NCI-H187 (cell line): ENCODE measurements around the gene LDB3.

Experiments used
- DNase-seq, 2 experiments: peaks; one replicate each; lab custom pipeline; 2025; lab: John Stamatoyannopoulos, UW

LDB3 gene

DNA sequence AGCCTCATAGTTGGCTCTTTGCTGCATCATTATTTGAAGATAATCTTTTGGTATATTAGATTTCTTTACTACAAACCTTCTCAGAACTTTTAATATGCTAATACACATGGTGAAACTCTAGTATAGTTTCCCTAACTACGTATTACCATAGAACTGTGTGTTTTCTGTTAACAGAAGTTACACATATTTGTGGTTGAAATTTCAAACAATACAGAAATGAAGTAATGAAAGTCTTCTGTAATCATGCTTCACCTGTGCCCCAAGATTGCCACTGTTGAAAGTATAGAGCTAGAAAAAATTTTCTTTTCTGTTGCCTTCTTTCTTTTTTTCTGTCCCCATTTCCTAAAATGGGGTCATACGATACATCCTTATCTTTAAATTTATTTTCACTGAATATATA is 97.2 kb downstream of the LDB3 start:
- DNase-seq: no peak

DNA sequence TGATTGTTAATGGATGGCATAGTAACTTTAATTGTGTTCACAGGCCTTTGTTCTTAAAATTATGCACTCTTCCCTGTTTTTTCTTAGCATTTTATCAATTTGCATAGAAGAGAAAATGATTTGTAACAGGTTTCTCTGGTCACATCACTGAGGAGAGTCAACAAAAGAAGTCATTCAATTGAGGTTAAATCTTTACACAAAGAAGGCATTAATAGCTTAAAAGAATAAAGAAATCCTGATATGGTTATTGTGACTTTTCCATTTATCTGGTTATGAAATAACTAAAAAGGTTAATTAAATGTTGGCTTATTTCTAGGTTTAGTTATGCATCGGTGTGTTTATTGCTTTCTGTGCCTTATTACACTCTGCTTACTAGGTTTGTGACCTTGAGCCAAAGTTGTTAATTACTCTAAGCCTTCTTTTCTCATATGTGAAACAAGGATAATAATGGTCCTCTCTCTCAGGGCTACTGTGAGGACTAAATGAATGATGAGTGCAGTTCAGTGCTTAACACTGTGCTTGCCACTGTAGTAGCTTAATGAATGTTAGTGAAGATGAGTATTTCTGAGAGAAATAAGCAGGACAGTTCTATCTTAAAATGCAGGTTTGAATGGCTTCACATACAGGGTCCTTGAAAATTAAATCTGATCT is 100.2 kb downstream of the LDB3 start:
- DNase-seq: no peak

DNA sequence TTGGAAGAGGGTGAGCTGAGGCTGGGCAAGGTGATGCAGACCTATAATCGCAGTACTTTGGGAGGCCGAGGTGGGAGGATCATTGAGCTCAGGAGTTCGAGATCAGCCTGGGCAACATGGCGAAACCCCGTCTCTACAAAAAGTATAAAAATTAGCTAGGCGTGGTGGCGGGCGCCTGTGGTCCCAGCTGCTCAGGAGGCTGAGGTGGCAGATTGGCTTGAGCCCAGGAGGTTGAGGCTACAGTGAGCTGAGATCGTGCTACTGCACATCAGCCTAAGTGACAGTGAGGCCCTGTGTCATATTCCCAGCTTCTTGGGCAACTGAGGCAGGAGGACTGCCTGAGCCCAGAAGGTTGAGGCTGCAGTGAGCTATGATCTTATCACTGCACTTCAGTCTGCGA is 101.7 kb downstream of the LDB3 start:
- no peak for DNase-seq

DNA sequence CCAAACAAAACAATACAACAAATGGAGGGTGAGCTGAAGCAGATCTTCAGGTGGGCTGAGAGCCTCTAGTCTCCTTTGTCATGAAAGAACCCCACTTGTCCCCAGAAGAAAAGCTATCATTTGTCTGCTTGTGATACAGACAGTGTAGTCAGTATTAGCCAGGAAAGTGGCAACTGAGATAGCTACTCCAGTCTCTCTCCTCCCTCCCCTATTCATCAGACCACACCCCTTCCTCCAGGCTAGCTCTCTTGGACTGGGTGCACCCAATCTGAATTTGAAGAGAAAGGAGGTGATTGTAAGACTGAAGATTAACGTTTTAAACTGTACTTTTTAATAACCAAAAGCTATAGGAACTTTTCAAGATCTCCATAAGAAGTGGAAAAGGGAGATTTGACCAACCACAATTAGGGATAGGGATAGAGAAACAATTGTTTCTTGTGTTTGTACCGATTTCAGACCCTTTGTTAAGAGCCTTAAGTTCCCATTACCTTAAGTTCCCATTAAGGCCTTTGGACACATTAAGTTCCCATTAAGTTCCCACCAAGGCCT is 102.2 kb downstream of the LDB3 start:
- DNase-seq: no peak

DNA sequence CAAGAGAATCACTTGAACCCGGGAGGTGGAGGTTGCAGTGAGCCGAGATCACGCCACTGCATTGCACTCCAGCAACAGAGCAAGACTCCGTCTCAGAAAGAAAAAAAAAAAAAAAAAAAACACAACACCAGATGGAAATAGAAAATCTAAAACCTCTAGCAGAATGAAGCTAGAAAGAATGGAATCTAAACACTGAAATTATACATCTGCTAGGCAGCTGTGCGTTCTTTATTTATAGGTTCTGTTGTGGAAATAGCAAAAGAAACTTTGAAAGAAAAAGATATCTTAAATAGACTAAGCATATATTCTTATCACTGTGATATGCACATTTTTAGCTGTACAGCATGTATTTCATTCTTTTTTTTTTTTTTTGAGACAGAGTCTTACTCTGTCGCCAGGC is 105.2 kb downstream of the LDB3 start:
- no peak for DNase-seq

DNA sequence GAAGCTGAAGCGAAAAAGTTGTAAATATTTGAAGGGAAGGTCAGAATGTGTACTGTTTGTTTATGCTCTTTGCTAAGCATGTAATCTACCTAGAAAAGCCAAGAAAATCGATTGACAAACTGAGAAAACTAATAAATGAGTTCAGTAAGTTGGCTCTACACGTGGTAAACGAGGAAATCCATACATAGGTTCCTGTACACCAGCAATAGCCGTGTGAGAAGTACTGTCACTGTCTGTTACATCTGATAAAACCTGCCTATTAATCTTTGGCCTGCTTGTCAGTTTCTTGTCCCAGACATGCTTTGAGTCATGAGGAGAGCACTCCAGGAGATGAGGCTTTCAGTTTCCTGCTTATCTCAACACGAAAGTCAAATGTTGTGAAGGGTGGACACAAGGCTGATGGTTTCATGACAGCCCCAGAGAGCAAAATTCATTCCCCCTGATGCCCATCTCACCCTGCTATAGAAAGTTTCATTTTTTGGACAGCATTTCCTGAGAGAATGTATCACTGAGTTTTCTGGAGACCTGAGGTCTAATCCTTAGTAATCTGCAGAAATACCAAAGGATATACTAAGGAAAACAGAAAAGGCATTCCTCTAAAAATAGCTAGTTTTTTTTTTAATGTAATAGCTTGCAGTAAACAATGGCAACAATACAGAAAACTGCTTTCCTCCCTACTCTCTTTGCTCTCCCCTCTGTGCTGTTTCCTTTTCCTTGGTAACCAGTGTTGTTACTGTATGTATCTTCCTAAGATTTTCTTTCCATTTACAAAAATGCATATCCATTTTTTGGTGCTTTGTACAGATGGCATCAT is 107.0 kb downstream of the LDB3 start:
- DNase-seq: no peak

DNA sequence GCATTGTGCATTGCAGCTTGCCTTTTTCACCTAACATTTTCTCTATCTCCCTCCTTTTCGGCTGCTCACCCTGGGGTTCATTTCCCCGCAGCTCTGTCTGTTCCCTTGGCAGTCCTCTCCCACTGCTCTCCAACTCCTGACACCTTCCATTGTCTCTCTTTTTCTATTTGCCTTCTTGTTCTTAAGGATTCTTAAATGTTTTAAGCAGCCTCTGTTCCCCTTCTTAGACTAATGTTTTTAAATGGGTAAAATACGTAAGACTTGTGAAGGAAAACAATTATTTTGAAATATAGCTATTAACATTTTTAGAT is 107.5 kb downstream of the LDB3 start:
- DNase-seq: no peak

DNA sequence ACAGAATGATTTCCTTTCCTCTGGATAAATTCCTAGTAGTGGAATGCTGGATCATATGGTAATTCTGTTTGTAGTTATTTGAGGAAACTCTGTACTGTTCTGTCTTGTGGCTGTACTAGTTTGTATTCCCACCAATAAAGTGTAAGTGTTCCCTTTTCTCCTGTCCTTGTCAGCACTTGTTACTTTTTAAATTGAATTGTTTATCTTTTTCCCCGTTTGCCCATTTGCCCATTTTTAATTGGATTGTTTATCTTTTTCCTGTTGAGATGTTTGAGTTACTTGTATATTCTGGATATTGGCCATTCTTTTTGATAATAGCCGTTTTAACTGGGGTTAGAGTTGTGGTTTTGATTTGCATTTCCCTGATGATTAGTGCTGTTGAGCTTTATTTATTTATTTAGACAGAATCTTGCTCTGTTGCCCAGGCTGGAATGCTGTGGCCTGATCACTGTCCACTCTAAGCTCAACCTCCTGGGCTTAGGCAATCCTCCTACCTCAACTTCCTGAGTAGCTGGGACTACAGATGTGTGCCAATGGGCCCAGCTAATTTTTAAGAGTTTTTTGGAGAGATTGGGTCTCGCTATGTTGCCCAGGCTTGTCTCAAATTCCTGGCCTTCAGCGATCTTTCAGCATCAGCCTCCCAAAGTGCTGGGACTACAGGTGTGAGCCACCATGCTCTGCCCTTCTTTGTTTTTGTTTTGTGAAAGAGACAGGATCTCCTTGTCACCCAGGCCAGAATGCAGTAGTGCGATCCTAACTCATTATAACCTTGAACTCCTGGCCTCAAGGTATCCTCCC is 111.1 kb downstream of the LDB3 start:
- DNase-seq: no peak

GRCh38 chr10:86782701-86783418 is 114.5 kb downstream of the LDB3 start:
- no peak for DNase-seq

DNA sequence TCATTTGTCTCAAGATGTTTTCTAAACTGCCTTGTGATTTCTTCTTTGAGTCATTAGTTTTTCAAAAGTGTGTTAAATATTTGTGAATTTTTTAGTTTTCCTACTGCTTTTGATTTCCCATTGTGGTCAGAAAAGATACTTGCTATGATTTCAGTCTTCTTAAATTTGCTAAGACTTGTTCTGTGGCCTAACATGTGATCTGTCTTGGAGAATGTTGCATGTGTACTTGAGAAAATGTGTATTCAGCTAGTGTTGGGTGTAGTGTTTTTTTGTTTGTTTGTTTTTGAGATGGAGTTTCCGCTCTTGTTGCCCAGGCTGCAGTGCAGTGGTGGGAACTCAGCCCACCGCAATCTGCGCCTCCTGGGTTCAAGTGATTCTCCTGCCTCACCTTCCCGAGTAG is 116.7 kb downstream of the LDB3 start:
- no peak for DNase-seq
